HG03354 (cell line): Measurements from ENCODE around the gene RBBP4.

Experiments
- ATAC-seq: cut with Tn5 transposase; IDR thresholded peaks from one replicate; pipeline ENCODE4 v1.9.1; 2021; ENCODE audit warnings: mild to moderate bottlenecking; ENCODE audit not compliant: unreplicated experiment, poor library complexity, severe bottlenecking

The RBBP4 gene

DNA sequence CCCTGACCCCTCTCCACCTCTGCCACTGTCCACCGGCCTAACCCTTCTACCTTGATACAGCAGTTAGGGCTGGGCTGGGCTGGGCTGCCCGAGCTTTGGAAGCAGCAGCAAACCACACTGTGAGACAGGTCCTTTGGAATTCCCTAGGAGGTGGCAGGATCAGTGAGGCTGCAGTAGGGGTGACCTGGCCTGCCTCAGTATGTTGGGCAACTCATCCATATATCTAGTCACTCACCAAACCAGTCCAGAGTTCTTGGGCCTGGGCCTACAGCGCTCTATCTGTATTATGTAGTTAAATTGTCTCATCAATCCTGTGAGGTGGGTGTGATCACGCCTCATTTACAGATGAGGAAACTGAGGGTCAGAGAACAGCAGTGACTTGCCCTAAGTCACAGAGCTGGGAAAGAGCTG is 64.9 kb downstream of the RBBP4 start:
- ATAC-seq, result no peak

- no peak for ATAC-seq
These were observed 65.5 kb downstream of the RBBP4 start for GRCh38 chr1:32716312-32717148.

DNA sequence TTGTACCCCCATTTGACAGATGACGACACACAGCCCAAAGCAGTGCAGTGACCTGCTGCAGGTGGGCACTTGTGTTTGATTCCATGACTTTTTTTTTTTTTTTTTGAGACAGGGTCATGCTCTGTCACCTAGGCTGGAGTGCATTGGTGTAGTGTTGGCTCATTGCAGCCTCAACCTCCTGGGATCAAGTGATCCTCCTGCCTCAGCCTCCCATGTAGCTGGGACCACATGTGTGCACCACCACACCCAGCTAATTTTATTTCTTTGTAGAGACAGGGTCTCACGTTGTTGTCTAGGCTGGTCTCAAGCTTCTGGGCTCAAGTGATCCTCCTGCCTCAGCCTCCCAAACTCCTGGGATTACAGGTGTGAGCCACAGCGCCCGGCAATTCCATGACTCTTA is 66.5 kb downstream of the RBBP4 start:
- ATAC-seq, result no peak

GRCh38 chr1:32718036-32718435 is 67.0 kb downstream of the RBBP4 start:
- no peak for ATAC-seq

DNA sequence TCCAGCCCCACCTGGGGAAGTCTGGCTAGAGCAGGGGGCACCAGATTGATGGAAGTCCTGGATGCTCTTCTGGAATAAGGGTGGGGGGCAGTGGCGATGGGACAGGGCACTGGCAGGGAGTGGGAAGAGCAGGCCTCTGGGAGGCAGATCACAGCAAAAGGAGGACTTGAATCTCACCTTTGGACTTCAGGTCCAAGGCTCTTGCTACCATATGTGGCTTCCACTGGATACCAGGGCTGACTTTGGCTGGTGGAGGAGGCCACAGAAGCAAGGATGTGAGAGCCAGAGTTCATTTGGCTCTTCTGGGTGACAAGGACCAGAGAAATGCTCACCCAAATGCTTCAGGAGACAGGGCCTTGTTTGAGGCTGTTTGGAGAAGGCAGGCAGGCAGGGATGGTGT is 67.5 kb downstream of the RBBP4 start:
- no peak for ATAC-seq

- no peak for ATAC-seq
These were observed 68.8 kb downstream of the RBBP4 start for GRCh38 chr1:32719681-32720275.

GRCh38 chr1:32724678-32725614 is 73.9 kb downstream of the RBBP4 start:
- no peak for ATAC-seq

DNA sequence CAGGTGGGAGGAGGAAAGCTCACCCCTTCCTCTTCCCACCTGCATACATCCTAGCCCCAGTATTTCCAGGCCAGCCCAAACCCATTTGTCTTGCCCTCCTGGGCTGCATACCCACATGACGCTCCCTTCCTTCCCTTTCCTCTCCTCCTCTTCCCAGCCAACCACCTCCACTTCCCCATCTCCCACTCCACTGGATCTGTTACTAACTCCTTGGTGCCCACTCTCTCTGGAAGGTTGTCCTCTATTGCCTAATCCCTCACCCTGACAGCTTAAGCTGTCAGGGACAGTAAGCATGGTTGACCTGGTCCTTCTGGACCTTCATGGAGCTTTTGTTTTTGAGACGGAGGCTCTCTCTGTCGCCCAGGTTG is 74.6 kb downstream of the RBBP4 start:
- ATAC-seq, result no peak

DNA sequence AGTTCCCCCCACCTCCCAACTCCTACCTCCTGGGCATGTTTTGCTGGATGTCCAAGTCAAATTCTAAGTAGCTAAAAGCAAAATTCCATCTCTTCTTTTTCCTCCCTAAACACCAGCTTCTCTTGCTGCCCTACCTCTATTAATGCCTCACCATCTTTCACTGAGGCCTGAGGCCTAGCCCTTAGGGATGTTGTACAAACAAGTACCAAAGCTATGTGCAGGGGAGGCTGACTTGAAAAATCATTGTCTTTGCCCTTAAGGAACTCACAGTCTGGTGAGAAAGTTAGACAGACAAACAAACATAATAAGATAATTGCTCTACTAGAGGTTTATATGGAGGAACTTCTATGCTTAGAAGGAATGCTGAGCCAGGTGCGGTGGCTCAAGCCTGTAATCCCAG is 76.9 kb downstream of the RBBP4 start:
- ATAC-seq, result no peak

DNA sequence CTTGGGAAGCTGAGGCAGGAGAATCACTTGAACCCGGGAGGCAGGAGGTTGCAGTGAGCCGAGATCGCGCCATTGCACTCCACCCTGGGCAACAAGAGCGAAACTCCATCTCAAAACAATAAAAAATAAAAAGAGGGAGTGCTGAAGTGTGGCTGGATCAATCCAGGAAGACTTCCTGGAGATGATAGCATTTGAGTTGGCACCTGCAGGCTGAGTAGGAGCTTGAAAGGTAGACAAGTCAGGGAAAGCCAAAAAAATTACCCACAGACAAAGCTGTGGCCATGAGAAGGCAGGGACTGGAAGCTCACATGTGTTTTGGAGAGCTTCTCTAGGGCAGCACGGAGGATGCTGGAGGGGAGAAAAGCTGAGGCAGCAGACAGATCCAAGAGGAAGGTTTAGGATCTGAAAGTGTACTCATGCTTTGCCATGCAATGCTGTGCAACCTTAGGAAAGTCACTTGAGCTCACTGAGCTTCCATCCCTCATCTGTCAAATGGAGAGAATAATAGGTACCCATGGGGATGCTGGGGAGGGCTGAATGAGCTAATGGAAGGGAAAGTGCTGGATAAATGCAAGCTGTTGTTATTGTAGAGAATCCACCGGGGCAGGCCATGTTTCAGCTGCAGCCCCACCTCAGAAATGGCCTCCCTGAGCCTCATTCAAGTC is 77.5 kb downstream of the RBBP4 start:
- ATAC-seq, result no peak

DNA sequence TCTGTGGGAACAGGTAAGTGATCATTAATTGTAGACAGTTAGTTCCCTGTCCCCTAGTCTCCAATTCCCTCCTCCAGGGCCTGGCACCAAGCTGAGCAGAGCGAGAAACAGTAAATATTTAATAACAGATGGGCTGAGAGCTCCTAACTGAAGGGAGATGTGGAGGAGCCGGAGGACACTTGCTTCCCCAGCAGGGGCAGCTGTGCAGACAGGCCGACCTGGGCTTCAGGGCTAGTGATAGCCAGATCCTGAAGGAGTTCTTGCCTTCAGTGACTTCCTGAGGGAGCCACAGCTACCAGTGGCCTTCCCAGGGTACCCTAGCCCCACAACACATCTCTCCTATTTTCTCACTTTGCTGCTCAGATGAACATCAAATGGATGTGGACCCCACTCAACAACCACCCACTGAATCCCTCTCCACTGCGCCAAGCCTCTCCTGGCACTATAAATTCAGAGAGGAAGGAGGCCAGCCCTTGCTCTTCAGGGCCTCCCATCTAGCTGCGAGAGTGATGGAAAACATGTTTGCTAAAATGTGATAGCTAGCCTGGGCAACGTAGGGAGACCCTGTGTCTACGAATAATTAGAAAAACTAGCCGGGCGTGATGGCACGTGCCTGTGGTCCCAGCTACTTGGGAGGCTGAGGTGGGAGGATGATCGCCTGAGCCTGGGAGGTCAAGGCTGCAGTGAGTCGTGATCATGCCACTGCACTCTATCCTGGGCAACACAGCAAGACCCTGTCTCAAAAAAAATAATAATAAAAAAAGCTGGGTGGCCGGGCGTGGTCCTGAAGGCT is 78.4 kb downstream of the RBBP4 start:
- no peak for ATAC-seq

GRCh38 chr1:32733582-32734321 is 82.7 kb downstream of the RBBP4 start:
- ATAC-seq, result no peak
